Smooth muscle cell of trachea (primary cell): ENCODE data around the gene LRRC41. TPM values are rescaled to one million over a fixed set of nuclear protein-coding genes. Genes with fewer than 3 reads are reported as not detected.

ENCODE experiments used
- total RNA-seq: library from RNA; depleted of rRNA; stranded (reverse); fragments of >200 nt; gene quantifications from 2 replicates; pipeline ENCODE4 v1.2.1, GENCODE V29; 2014

Gene LRRC41, protein sequence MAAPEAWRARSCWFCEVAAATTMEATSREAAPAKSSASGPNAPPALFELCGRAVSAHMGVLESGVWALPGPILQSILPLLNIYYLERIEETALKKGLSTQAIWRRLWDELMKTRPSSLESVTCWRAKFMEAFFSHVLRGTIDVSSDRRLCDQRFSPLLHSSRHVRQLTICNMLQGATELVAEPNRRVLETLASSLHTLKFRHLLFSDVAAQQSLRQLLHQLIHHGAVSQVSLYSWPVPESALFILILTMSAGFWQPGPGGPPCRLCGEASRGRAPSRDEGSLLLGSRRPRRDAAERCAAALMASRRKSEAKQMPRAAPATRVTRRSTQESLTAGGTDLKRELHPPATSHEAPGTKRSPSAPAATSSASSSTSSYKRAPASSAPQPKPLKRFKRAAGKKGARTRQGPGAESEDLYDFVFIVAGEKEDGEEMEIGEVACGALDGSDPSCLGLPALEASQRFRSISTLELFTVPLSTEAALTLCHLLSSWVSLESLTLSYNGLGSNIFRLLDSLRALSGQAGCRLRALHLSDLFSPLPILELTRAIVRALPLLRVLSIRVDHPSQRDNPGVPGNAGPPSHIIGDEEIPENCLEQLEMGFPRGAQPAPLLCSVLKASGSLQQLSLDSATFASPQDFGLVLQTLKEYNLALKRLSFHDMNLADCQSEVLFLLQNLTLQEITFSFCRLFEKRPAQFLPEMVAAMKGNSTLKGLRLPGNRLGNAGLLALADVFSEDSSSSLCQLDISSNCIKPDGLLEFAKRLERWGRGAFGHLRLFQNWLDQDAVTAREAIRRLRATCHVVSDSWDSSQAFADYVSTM
- total RNA-seq, result 88.4 and 167 TPM in 2 replicates

DNA sequence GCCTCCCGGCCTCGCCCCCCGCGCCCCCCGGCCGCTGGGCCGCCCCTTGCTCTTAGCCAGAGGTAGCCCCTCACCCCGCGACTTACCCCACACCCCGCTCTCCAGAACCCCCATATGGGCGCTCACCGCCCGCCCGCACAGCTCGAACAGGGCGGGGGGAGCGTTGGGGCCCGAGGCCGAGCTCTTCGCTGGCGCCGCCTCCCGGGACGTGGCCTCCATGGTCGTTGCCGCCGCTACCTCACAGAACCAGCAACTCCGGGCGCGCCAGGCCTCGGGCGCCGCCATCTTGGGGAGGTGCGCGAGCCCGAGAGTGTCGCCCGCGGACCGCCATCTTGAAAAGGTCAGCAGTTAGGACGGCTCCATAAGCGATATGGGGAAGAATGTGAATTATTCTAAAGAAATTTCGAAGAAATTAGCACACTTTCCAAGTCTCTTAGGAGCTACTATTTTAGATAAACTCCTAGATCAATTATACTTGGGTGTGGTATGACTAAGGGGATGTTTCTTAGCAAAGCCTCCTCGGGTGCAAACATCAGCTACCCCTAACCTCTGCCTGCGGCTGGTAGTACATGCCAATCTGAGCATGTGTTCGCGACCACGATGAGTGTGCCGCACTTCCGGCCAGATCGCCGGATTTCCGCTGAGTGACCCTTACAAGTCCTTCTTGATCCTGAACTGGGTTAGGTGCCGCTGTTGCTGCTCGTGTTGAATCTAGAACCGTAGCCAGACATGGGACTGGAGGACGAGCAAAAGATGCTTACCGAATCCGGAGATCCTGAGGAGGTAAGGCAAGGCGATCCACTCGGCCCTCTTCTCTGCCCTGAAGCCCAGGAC, at the start of gene LRRC41, which contains the start of gene UQCRH:
Gene LRRC41, minus strand, starts transcription at position 579 of the 834 bp plus-strand sequence. Its CDS starts 294 bp downstream, at position 285.
Gene UQCRH, plus strand, starts transcription at position 661 of the 834 bp plus-strand sequence. Its CDS starts 69 bp downstream, at position 730.

DNA sequence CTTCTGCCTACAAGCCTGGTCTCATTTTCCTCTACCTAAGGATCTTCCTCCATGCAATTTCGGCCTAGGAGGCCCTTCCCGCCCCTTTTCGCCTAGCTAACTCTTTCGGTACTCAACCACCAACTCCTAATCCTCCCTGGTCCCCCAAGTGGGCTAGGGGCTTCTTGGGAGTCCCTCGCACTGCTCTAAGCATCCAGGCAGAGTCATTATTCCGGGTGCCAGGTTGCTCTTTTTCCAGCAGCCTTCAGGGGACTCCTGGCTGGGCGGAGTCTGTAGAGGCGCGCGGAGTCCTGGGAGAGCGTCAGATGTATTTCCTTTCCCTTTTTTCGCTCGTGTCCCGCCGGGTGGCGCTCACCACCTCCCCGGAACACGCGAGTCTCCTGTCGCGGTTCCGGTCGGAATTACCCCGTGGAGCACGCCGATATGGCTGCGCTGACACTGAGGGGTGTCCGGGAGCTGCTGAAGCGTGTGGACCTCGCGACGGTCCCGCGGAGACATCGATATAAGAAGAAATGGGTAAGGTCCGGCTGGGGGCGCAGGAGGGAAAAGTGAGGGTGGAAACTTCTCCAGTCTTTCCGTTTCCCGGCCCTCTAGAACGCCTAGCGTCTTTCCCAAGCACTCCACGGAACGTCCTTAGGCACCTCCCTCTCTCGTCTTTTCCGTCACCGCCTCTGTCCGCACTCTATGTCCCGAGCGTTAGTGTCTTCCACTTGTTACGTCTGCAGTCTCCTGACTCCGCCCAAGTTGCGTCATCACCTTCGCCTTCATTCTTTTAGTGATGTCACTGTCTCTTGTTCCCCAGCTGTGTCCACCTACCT, 37.2 kb upstream of the LRRC41 start, which contains the start of gene NSUN4:
Gene NSUN4, plus strand, starts transcription at position 404 of the 818 bp plus-strand sequence. Its CDS starts 20 bp downstream, at position 424.

DNA sequence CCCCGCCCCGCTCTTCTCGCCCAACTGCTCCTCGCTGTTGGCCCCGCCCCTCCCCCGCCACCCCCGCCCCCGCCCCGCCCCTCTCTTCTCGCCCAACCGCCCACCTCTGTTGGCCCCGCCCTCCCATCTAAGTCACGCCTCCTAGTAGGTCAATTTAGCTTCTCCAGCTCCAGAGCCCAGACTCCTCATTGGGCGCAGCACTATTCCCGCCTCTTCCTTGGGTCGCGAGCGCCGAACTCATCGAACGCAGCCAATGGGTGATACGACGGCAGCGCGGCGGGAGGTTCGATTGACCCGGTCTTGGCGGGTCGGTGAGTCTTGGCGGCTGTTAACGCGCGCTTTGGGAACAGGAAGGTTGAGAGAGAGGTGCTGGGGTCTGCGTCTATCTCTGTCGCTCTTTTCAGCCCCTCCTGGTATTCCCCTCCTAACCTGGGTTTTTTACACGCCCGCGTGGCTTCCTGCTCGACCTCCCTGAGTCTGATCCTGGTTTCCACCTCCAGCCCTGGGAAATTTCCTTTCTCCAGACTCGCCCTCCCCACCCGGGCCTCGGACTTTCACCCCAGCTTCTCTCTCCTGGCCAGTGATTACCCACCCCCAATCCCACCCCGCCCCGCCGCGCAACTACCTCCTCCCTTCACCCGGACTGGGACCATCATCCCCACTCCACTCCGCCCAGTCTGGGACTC, 55.8 kb downstream of the LRRC41 start, which contains the start of gene RAD54L:
Gene RAD54L, plus strand, starts transcription at position 328 of the 686 bp plus-strand sequence. CDS start 643 bp downstream, outside the sequence.

Other genes with a start within 250 kb of the LRRC41 start
- gene PIK3R3, start 171.0 kb downstream of the LRRC41 start, total RNA-seq, result 3.6 and 6.3 TPM in 2 replicates
- gene TSPAN1, start 128.5 kb downstream of the LRRC41 start, total RNA-seq, result not detected in 2 replicates
- not detected in 2 replicates for gene P3R3URF, start 127.1 kb downstream of the LRRC41 start, total RNA-seq
- gene POMGNT1, start 105.2 kb downstream of the LRRC41 start, total RNA-seq, result 43.1 and 56.1 TPM in 2 replicates
- 6.1 and 6.5 TPM in 2 replicates for gene LURAP1, start 100.3 kb downstream of the LRRC41 start, total RNA-seq
- gene RAD54L, start 55.9 kb downstream of the LRRC41 start, total RNA-seq, result 0.50 and 7.4 TPM in 2 replicates
- 196 and 580 TPM in 2 replicates for gene UQCRH, start 82 bp upstream of the LRRC41 start, total RNA-seq
- 14.2 and 15.4 TPM in 2 replicates for gene NSUN4, start 37.2 kb upstream of the LRRC41 start, total RNA-seq
- gene FAAH, start 90.7 kb upstream of the LRRC41 start, total RNA-seq, result 0.15 and 1.8 TPM in 2 replicates
- not detected in 2 replicates for gene DMBX1, start 186.2 kb upstream of the LRRC41 start, total RNA-seq
- not detected in 2 replicates for gene KNCN, start 248.0 kb upstream of the LRRC41 start, total RNA-seq